H1 (cell line): Measurements from ENCODE around the gene PLK3. TPM values are rescaled to one million over a fixed set of nuclear protein-coding genes. Genes with fewer than 3 reads are reported as not detected.

Experiments used
- BACH1 ChIP-seq: IDR thresholded peaks from 2 replicates; pipeline ENCODE4 v1.6.1; 2012; ENCODE audit warnings: low read length, improper control_type of control experiment
- EZH2 ChIP-seq: fragments of 200-600 bp; sonication (generic); IDR thresholded peaks from 2 replicates; pipeline ENCODE4 v1.7.1; 2012; ENCODE audit warnings: low read depth, mild to moderate bottlenecking, moderate library complexity, low read length, inconsistent platforms; ENCODE audit not compliant: severe bottlenecking
- RBBP5 ChIP-seq: IDR thresholded peaks from 2 replicates; pipeline ENCODE4 v1.7.1; 2012; ENCODE audit warnings: low read depth, mild to moderate bottlenecking, inconsistent platforms, low read length, moderate library complexity, borderline replicate concordance
- RNF2 ChIP-seq: fragments of 200-900, 300-1000 bp; sonication (generic); IDR thresholded peaks from 2 replicates; pipeline ENCODE4 v1.7.1; 2016; ENCODE audit warnings: borderline replicate concordance, low read depth, mild to moderate bottlenecking, antibody characterized with exemption, low read length; ENCODE audit not compliant: poor library complexity, severe bottlenecking; ENCODE audit errors: missing control alignments
- SP1 ChIP-seq: IDR thresholded peaks from 2 replicates; pipeline ENCODE4 v1.6.1; 2011; ENCODE audit warnings: low read depth, low read length
- SP4 ChIP-seq: IDR thresholded peaks from 2 replicates; pipeline ENCODE4 v1.6.1; 2012; ENCODE audit warnings: low read length, inconsistent platforms
- SRF ChIP-seq: IDR thresholded peaks from 2 replicates; pipeline ENCODE4 v1.6.1; 2011; ENCODE audit warnings: mild to moderate bottlenecking, low read depth, low read length, moderate library complexity
- TEAD4 ChIP-seq: IDR thresholded peaks from 2 replicates; pipeline ENCODE4 v1.6.1; 2012; ENCODE audit warnings: low read depth, low read length, inconsistent platforms, mixed read lengths
- polyA plus RNA-seq, 7 experiments: library from polyadenylated mRNA; depleted of rRNA in 3 of 7; stranded (reverse) in 5 of 7; unstranded in 2 of 7; fragments of >200 nt in 5 of 7; fragments of 200-250 nt in 2 of 7; gene quantifications; 1 replicate in 5 of 7; 2 replicates in 1 of 7; 4 replicates in 1 of 7; pipeline versions ENCODE4 v1.2.1 to v1.2.3, GENCODE V29; 2011 to 2013; ENCODE audit warnings: missing spikeins in 2 of 7, mixed read lengths in 2 of 7
- total RNA-seq: library from RNA; stranded (reverse); fragmentation: NEBNext Ultra II Directional; extraction: Animal tissue kit (Norgen Biotek cat#: 25700); gene quantifications from 2 replicates; pipeline ENCODE4 v1.2.1, GENCODE V29; 2021
- TF ChIP-seq, protein P1 (sequence below): IDR thresholded peaks from 2 replicates; pipeline ENCODE4 v1.6.1; 2012; ENCODE audit warnings: inconsistent platforms
- TF ChIP-seq, protein P2 (sequence below): IDR thresholded peaks from 2 replicates; pipeline ENCODE4 v1.6.1; 2012; ENCODE audit warnings: inconsistent platforms

The PLK3 gene
- total and polyA plus RNA-seq, 2 of the 8 experiments (the other 6 are each of a cell fraction or from before 2014, with no cell fraction given) = 7.9 to 12.3 TPM

DNA sequence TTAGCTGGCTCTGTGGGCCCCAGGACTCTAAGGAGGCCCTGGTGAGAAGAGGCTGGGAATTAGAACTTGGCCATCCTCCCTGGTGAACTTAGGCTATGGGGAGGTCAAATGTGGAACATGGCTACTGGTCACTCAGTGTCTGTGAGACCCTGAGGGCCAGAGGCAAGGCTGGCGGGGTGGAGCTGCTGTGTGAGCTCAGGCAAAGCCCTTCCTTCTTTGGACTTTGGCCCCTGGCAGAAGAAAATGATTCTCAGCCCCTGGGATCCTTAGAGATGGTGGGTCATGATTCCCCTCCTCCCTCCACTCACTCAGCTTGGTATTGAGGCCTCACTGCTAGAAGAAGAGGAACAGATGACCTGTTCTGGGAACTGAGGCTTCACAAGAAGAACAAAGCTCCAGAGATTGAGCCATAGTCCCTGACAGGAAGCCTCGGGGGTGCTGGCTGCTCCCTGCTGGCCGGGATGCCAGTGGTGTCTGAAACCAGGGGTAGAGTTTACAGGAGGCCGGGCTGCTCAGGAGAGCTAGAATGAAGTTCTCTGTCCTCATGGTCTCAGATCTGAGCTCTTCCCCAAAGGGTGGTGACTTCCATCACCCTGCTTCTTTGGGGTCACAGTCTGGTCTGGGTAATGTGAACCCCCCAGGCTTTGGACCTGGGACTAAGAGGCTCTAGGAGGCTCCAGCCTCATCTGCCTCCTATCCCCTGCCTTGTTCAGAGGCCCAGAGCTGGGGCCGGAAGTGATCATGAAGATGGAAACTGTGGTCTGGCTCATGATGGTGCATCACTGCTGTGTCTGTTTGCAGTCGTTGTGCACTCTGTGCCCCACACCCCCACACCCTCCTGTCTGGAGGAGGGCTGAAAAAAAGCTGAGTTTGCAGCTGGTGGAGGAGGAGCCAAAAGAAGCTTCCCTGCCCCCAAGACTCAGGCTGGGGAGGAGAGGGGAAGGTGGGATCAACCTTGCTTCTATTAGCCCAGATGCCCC, 9.1 kb downstream of the PLK3 start (continued):
- TF ChIP-seq BACH1 = no peak
- no peak for TF ChIP-seq TEAD4
- no peak for TF ChIP-seq RNF2
- TF ChIP-seq SP4 = no peak
- no peak for TF ChIP-seq SRF
- no peak for TF ChIP-seq SP1
- TF ChIP-seq EZH2 = no peak
- TF ChIP-seq, protein P1, sequence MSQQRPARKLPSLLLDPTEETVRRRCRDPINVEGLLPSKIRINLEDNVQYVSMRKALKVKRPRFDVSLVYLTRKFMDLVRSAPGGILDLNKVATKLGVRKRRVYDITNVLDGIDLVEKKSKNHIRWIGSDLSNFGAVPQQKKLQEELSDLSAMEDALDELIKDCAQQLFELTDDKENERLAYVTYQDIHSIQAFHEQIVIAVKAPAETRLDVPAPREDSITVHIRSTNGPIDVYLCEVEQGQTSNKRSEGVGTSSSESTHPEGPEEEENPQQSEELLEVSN = no peak
- TF ChIP-seq, protein P2, sequence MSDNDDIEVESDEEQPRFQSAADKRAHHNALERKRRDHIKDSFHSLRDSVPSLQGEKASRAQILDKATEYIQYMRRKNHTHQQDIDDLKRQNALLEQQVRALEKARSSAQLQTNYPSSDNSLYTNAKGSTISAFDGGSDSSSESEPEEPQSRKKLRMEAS = no peak
- TF ChIP-seq RBBP5 = no peak
